Measurements from ENCODE around the gene MYRF. TPM values are rescaled to one million over a fixed set of nuclear protein-coding genes. Genes with fewer than 3 reads are reported as not detected.

MYRF gene
- total RNA-seq, 1 donor from 2014 or later, result not detected

GRCh38 chr11:61711498-61711897, 40.9 kb upstream of the MYRF start:
- peak overlapping the region in 1 of 3 donors; percentile 51 for H3K9ac ChIP-seq (ENCODE audit: low read depth in 1 of 3, low read length in 3 of 3)
- H3K4me3 ChIP-seq (ENCODE audit: low read length in 3 of 3), result no peak overlapping the region
- H3K9me3 ChIP-seq (ENCODE audit: control insufficient read depth in 3 of 3, low read length in 3 of 3), result no peaks in the 10 kb centered on the region
- H3K36me3 ChIP-seq (ENCODE audit: control insufficient read depth in 3 of 3, insufficient read depth in 3 of 3, low read length in 3 of 3), result no peaks in the 10 kb centered on the region
- H3K27ac ChIP-seq (ENCODE audit: low read depth, low read length), result no peak overlapping the region
- peaks cover 6 to 41% (median 28%) of the 10 kb centered on the region in 3 donors for H3K4me1 ChIP-seq (ENCODE audit: control insufficient read depth in 3 of 3, insufficient read depth in 3 of 3, low read length in 3 of 3)
- no peaks in the 10 kb centered on the region for H3K27me3 ChIP-seq (ENCODE audit: control insufficient read depth in 3 of 3, insufficient read depth in 3 of 3, low read length in 3 of 3)

GRCh38 chr11:61712314-61712713, 40.1 kb upstream of the MYRF start:
- no peaks in the 10 kb centered on the region for H3K36me3 ChIP-seq (ENCODE audit: control insufficient read depth in 3 of 3, insufficient read depth in 3 of 3, low read length in 3 of 3)
- H3K4me3 ChIP-seq (ENCODE audit: low read length in 3 of 3), result no peak overlapping the region
- H3K9ac ChIP-seq (ENCODE audit: low read depth in 1 of 3, low read length in 3 of 3), result peak overlapping the region in 1 of 3 donors; percentile 20
- no peak overlapping the region for H3K27ac ChIP-seq (ENCODE audit: low read depth, low read length)
- no peaks in the 10 kb centered on the region for H3K9me3 ChIP-seq (ENCODE audit: control insufficient read depth in 3 of 3, low read length in 3 of 3)
- no peaks in the 10 kb centered on the region for H3K27me3 ChIP-seq (ENCODE audit: control insufficient read depth in 3 of 3, insufficient read depth in 3 of 3, low read length in 3 of 3)
- H3K4me1 ChIP-seq (ENCODE audit: control insufficient read depth in 3 of 3, insufficient read depth in 3 of 3, low read length in 3 of 3), result peaks cover 5 to 35% (median 24%) of the 10 kb centered on the region in 3 donors

- Histone ChIP-seq H3K9ac (ENCODE audit: low read depth in 1 of 3, low read length in 3 of 3) (no peak overlapping the region), H3K4me1 (ENCODE audit: control insufficient read depth in 3 of 3, insufficient read depth in 3 of 3, low read length in 3 of 3) (peaks cover 3 to 34% (median 22%) of the 10 kb centered on the region in 3 donors), H3K9me3 (ENCODE audit: control insufficient read depth in 3 of 3, low read length in 3 of 3) (no peaks in the 10 kb centered on the region), H3K4me3 (ENCODE audit: low read length in 3 of 3) (no peak overlapping the region), H3K27me3 (ENCODE audit: control insufficient read depth in 3 of 3, insufficient read depth in 3 of 3, low read length in 3 of 3) (no peaks in the 10 kb centered on the region), H3K27ac (ENCODE audit: low read depth, low read length) (no peak overlapping the region), H3K36me3 (ENCODE audit: control insufficient read depth in 3 of 3, insufficient read depth in 3 of 3, low read length in 3 of 3) (no peaks in the 10 kb centered on the region)
Observed at GRCh38 chr11:61712846-61713245, 39.6 kb upstream of the MYRF start.

GRCh38 chr11:61713464-61713863, 39.0 kb upstream of the MYRF start:
- Histone ChIP-seq H3K4me3 (ENCODE audit: low read length in 3 of 3) (no peak overlapping the region), H3K9me3 (ENCODE audit: control insufficient read depth in 3 of 3, low read length in 3 of 3) (no peaks in the 10 kb centered on the region), H3K9ac (ENCODE audit: low read depth in 1 of 3, low read length in 3 of 3) (no peak overlapping the region), H3K4me1 (ENCODE audit: control insufficient read depth in 3 of 3, insufficient read depth in 3 of 3, low read length in 3 of 3) (peaks cover 3 to 39% (median 27%) of the 10 kb centered on the region in 3 donors), H3K27me3 (ENCODE audit: control insufficient read depth in 3 of 3, insufficient read depth in 3 of 3, low read length in 3 of 3) (no peaks in the 10 kb centered on the region), H3K36me3 (ENCODE audit: control insufficient read depth in 3 of 3, insufficient read depth in 3 of 3, low read length in 3 of 3) (no peaks in the 10 kb centered on the region), H3K27ac (ENCODE audit: low read depth, low read length) (no peak overlapping the region)

- Histone ChIP-seq H3K9ac (ENCODE audit: low read depth in 1 of 3, low read length in 3 of 3) (no peak overlapping the region), H3K4me3 (ENCODE audit: low read length in 3 of 3) (no peak overlapping the region), H3K27ac (ENCODE audit: low read depth, low read length) (no peak overlapping the region), H3K27me3 (ENCODE audit: control insufficient read depth in 3 of 3, insufficient read depth in 3 of 3, low read length in 3 of 3) (no peaks in the 10 kb centered on the region), H3K36me3 (ENCODE audit: control insufficient read depth in 3 of 3, insufficient read depth in 3 of 3, low read length in 3 of 3) (no peaks in the 10 kb centered on the region), H3K4me1 (ENCODE audit: control insufficient read depth in 3 of 3, insufficient read depth in 3 of 3, low read length in 3 of 3) (peaks cover 3 to 36% (median 25%) of the 10 kb centered on the region in 3 donors), H3K9me3 (ENCODE audit: control insufficient read depth in 3 of 3, low read length in 3 of 3) (no peaks in the 10 kb centered on the region)
Observed at GRCh38 chr11:61713906-61714305, 38.5 kb upstream of the MYRF start.

GRCh38 chr11:61714316-61714715, 38.1 kb upstream of the MYRF start:
- no peak overlapping the region for H3K4me3 ChIP-seq (ENCODE audit: low read length in 3 of 3)
- no peak overlapping the region for H3K27ac ChIP-seq (ENCODE audit: low read depth, low read length)
- no peaks in the 10 kb centered on the region for H3K27me3 ChIP-seq (ENCODE audit: control insufficient read depth in 3 of 3, insufficient read depth in 3 of 3, low read length in 3 of 3)
- H3K9me3 ChIP-seq (ENCODE audit: control insufficient read depth in 3 of 3, low read length in 3 of 3), result no peaks in the 10 kb centered on the region
- no peak overlapping the region for H3K9ac ChIP-seq (ENCODE audit: low read depth in 1 of 3, low read length in 3 of 3)
- H3K36me3 ChIP-seq (ENCODE audit: control insufficient read depth in 3 of 3, insufficient read depth in 3 of 3, low read length in 3 of 3), result no peaks in the 10 kb centered on the region
- peaks cover 3 to 31% (median 21%) of the 10 kb centered on the region in 3 donors for H3K4me1 ChIP-seq (ENCODE audit: control insufficient read depth in 3 of 3, insufficient read depth in 3 of 3, low read length in 3 of 3)

GRCh38 chr11:61714916-61715315, 37.5 kb upstream of the MYRF start:
- Histone ChIP-seq H3K4me3 (ENCODE audit: low read length in 3 of 3) (no peak overlapping the region), H3K9ac (ENCODE audit: low read depth in 1 of 3, low read length in 3 of 3) (no peak overlapping the region), H3K9me3 (ENCODE audit: control insufficient read depth in 3 of 3, low read length in 3 of 3) (no peaks in the 10 kb centered on the region), H3K36me3 (ENCODE audit: control insufficient read depth in 3 of 3, insufficient read depth in 3 of 3, low read length in 3 of 3) (no peaks in the 10 kb centered on the region), H3K4me1 (ENCODE audit: control insufficient read depth in 3 of 3, insufficient read depth in 3 of 3, low read length in 3 of 3) (peaks cover 3 to 25% (median 15%) of the 10 kb centered on the region in 3 donors), H3K27ac (ENCODE audit: low read depth, low read length) (no peak overlapping the region), H3K27me3 (ENCODE audit: control insufficient read depth in 3 of 3, insufficient read depth in 3 of 3, low read length in 3 of 3) (no peaks in the 10 kb centered on the region)

- no peak overlapping the region for H3K9ac ChIP-seq (ENCODE audit: low read depth in 1 of 3, low read length in 3 of 3)
- no peaks in the 10 kb centered on the region for H3K9me3 ChIP-seq (ENCODE audit: control insufficient read depth in 3 of 3, low read length in 3 of 3)
- no peaks in the 10 kb centered on the region for H3K36me3 ChIP-seq (ENCODE audit: control insufficient read depth in 3 of 3, insufficient read depth in 3 of 3, low read length in 3 of 3)
- H3K4me3 ChIP-seq (ENCODE audit: low read length in 3 of 3), result no peak overlapping the region
- H3K4me1 ChIP-seq (ENCODE audit: control insufficient read depth in 3 of 3, insufficient read depth in 3 of 3, low read length in 3 of 3), result peaks cover 3 to 24% (median 12%) of the 10 kb centered on the region in 3 donors
- no peak overlapping the region for H3K27ac ChIP-seq (ENCODE audit: low read depth, low read length)
- H3K27me3 ChIP-seq (ENCODE audit: control insufficient read depth in 3 of 3, insufficient read depth in 3 of 3, low read length in 3 of 3), result no peaks in the 10 kb centered on the region
Observed at GRCh38 chr11:61715867-61716266, 36.6 kb upstream of the MYRF start.

GRCh38 chr11:61716478-61717285, 35.8 kb upstream of the MYRF start:
- no peaks in the 10 kb centered on the region for H3K9me3 ChIP-seq (ENCODE audit: control insufficient read depth in 3 of 3, low read length in 3 of 3)
- H3K4me3 ChIP-seq (ENCODE audit: low read length in 3 of 3), result no peak overlapping the region
- peaks cover 3 to 20% (median 9%) of the 10 kb centered on the region in 3 donors for H3K4me1 ChIP-seq (ENCODE audit: control insufficient read depth in 3 of 3, insufficient read depth in 3 of 3, low read length in 3 of 3)
- peaks cover 0 to 2% (median 0%) of the 10 kb centered on the region in 3 donors for H3K36me3 ChIP-seq (ENCODE audit: control insufficient read depth in 3 of 3, insufficient read depth in 3 of 3, low read length in 3 of 3)
- H3K27ac ChIP-seq (ENCODE audit: low read depth, low read length), result no peak overlapping the region
- H3K27me3 ChIP-seq (ENCODE audit: control insufficient read depth in 3 of 3, insufficient read depth in 3 of 3, low read length in 3 of 3), result no peaks in the 10 kb centered on the region
- H3K9ac ChIP-seq (ENCODE audit: low read depth in 1 of 3, low read length in 3 of 3), result no peak overlapping the region

GRCh38 chr11:61717286-61718033, 35.0 kb upstream of the MYRF start:
- H3K36me3 ChIP-seq (ENCODE audit: control insufficient read depth in 3 of 3, insufficient read depth in 3 of 3, low read length in 3 of 3), result peaks cover 0 to 2% (median 0%) of the 10 kb centered on the region in 3 donors
- no peaks in the 10 kb centered on the region for H3K9me3 ChIP-seq (ENCODE audit: control insufficient read depth in 3 of 3, low read length in 3 of 3)
- no peak overlapping the region for H3K27ac ChIP-seq (ENCODE audit: low read depth, low read length)
- H3K4me1 ChIP-seq (ENCODE audit: control insufficient read depth in 3 of 3, insufficient read depth in 3 of 3, low read length in 3 of 3), result peaks cover 3 to 19% (median 8%) of the 10 kb centered on the region in 3 donors
- no peaks in the 10 kb centered on the region for H3K27me3 ChIP-seq (ENCODE audit: control insufficient read depth in 3 of 3, insufficient read depth in 3 of 3, low read length in 3 of 3)
- H3K9ac ChIP-seq (ENCODE audit: low read depth in 1 of 3, low read length in 3 of 3), result peak overlapping the region in 1 of 3 donors; percentile 8
- no peak overlapping the region for H3K4me3 ChIP-seq (ENCODE audit: low read length in 3 of 3)
